MM.1S (cell line): ENCODE results near the gene RAB24.

Experiments
- DNase-seq: peaks from one replicate; pipeline ENCODE4 v3.0.0-alpha.2; 2015
- H2AFZ ChIP-seq: fragments of 300-600 bp; sonication (generic); 2 replicates; pipeline ENCODE4 v1.6.0; 2016; ENCODE audit warnings: antibody characterized with exemption, low read length
- H3F3A ChIP-seq: fragments of 300-600 bp; sonication (generic); 2 replicates; pipeline ENCODE4 v1.6.1; 2016; ENCODE audit warnings: mild to moderate bottlenecking, antibody characterized with exemption, low read length, moderate library complexity, mixed read lengths; ENCODE audit not compliant: insufficient read depth
- H3K27ac ChIP-seq: fragments of 300-600 bp; sonication (generic); 2 replicates; pipeline ENCODE4 v1.5.1; 2016; ENCODE audit warnings: mild to moderate bottlenecking, low read length
- H3K27me3 ChIP-seq: fragments of 300-600 bp; sonication (generic); replicated peaks from 2 replicates; pipeline ENCODE4 v1.6.0; 2016; ENCODE audit warnings: low read length; ENCODE audit not compliant: insufficient read depth
- H3K36me3 ChIP-seq: fragments of 300-600 bp; sonication (generic); replicated peaks from 2 replicates; pipeline ENCODE4 v1.6.1; 2016; ENCODE audit warnings: mild to moderate bottlenecking, low read length, mixed read lengths; ENCODE audit not compliant: insufficient read depth
- H3K4me1 ChIP-seq: fragments of 300-600 bp; sonication (generic); 2 replicates; pipeline ENCODE4 v1.6.1; 2016; ENCODE audit warnings: low read length, mixed read lengths
- H3K4me2 ChIP-seq: fragments of 300-600 bp; sonication (generic); 2 replicates; pipeline ENCODE4 v1.6.0; 2016; ENCODE audit warnings: low read depth, low read length
- H3K4me3 ChIP-seq: fragments of 300-600 bp; sonication (generic); 2 replicates; pipeline ENCODE4 v1.5.1; 2016; ENCODE audit warnings: low read length, mixed read lengths
- H3K79me2 ChIP-seq: fragments of 300-600 bp; sonication (generic); 2 replicates; pipeline ENCODE4 v1.6.1; 2016; ENCODE audit warnings: mixed run types, low read length, mixed read lengths
- H3K9ac ChIP-seq: fragments of 300-600 bp; sonication (generic); 2 replicates; pipeline ENCODE4 v1.6.1; 2016; ENCODE audit warnings: low read length, mixed read lengths
- H3K9me2 ChIP-seq: fragments of 300-600 bp; sonication (generic); replicated peaks from 2 replicates; pipeline ENCODE4 v1.6.1; 2016; ENCODE audit warnings: mild to moderate bottlenecking, low read length, mixed read lengths; ENCODE audit not compliant: insufficient read depth
- H3K9me3 ChIP-seq: fragments of 300-600 bp; sonication (generic); replicated peaks from 2 replicates; pipeline ENCODE4 v1.6.1; 2016; ENCODE audit warnings: mild to moderate bottlenecking, low read length, mixed read lengths; ENCODE audit not compliant: insufficient read depth
- H4K20me1 ChIP-seq: fragments of 300-600 bp; sonication (generic); 2 replicates; pipeline ENCODE4 v1.6.1; 2016; ENCODE audit warnings: mild to moderate bottlenecking, low read length, moderate library complexity, mixed read lengths; ENCODE audit not compliant: insufficient read depth
- EZH2 ChIP-seq: fragments of 300-600 bp; sonication (generic); optimal IDR thresholded peaks from 2 replicates; pipeline ENCODE3; 2017; ENCODE audit warnings: low read depth, mild to moderate bottlenecking, antibody characterized with exemption, low read length, mixed read lengths
- EZH2phosphoT487 ChIP-seq: fragments of 300-600 bp; sonication (generic); IDR thresholded peaks from 2 replicates; pipeline ENCODE4 v1.6.1; 2018; ENCODE audit warnings: antibody characterized with exemption, low read length
- TF ChIP-seq, protein P1 (sequence below): fragments of 300-600 bp; sonication (generic); IDR thresholded peaks from 2 replicates; pipeline ENCODE4 v1.5.1; 2016; ENCODE audit warnings: antibody characterized with exemption, low read length, mixed read lengths

RAB24 gene

DNA sequence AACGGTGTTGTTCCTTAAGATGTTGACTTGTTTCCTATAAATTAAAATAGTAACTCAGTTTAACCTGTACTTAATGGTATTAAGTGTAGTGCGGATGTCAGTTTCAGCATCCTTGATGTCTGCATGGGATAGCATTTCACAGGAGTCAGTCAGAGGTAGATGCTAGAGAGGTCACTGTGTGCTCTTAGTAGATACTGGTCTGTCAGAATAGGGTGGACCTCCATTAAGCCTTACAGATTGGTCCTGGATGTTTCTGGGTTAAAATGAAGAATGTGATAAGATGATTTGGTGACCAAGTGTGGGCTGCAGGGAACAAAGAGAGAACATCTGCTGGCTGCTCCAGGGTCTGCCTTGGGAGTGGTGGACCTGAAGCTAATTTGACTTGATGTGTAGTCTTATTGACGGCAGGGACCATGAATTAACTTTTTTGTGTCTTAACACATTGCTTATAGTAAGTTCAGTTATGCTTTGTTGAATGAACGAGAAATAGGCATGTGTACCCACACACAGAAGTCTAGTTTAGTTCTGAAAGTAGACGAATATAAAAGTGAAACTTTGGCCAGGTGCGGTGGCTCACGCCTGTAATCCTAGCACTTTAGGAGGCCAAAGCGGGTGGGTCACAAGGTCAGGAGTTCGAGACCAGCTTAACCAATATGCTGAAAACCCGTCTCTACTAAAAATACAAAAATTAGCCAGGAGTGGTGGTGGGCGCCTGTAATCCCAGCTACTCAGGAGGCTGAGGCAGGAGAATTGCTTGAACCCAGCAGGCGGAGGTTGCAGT lies 12.5 kb downstream of the RAB24 start:
- H3K4me3 ChIP-seq: peak overlapping the region; percentile 13
- peaks cover 28% of the 10 kb centered on the region for H3K4me1 ChIP-seq
- no peak overlapping the region for H2AFZ ChIP-seq
- no peaks in the 10 kb centered on the region for H3K9me2 ChIP-seq
- no peaks in the 10 kb centered on the region; the same call in 1 of the 2 replicates for H3K79me2 ChIP-seq
- no peaks in the 10 kb centered on the region; the same call in 1 of the 2 replicates for H3K36me3 ChIP-seq
- peak overlapping the region; percentile 26 for H3K9ac ChIP-seq
- TF ChIP-seq EZH2: no peak
- TF ChIP-seq, protein P1, sequence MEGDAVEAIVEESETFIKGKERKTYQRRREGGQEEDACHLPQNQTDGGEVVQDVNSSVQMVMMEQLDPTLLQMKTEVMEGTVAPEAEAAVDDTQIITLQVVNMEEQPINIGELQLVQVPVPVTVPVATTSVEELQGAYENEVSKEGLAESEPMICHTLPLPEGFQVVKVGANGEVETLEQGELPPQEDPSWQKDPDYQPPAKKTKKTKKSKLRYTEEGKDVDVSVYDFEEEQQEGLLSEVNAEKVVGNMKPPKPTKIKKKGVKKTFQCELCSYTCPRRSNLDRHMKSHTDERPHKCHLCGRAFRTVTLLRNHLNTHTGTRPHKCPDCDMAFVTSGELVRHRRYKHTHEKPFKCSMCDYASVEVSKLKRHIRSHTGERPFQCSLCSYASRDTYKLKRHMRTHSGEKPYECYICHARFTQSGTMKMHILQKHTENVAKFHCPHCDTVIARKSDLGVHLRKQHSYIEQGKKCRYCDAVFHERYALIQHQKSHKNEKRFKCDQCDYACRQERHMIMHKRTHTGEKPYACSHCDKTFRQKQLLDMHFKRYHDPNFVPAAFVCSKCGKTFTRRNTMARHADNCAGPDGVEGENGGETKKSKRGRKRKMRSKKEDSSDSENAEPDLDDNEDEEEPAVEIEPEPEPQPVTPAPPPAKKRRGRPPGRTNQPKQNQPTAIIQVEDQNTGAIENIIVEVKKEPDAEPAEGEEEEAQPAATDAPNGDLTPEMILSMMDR: no peak
- TF ChIP-seq EZH2phosphoT487: no peak
- no peaks in the 10 kb centered on the region for H3K27me3 ChIP-seq
- peaks cover 28% of the 10 kb centered on the region for H3F3A ChIP-seq
- H3K9me3 ChIP-seq: no peaks in the 10 kb centered on the region
- peak; percentile 93 for DNase-seq
- H3K27ac ChIP-seq: peak overlapping the region; percentile 82
- no peaks in the 10 kb centered on the region for H4K20me1 ChIP-seq
- peak overlapping the region; percentile 62 for H3K4me2 ChIP-seq

DNA sequence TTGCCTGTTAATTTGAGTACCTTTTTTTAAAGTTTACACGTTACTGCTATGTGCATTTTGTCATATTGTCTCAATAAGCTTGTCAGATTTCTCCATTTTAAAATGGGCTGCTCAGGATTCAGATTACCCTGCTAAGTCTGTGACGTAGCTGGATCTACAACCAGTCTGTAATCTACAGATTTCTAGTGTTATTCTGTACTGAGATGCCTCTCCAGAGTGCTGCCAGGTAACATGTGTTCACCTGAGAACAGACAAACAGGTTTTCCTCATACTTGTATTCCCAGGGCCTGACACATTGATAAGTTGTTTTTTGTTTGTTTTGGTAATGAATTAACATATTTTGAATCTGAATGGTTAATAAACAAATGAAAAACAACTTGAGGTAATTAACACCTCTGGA lies 15.3 kb downstream of the RAB24 start:
- Histone ChIP-seq H3K9ac (no peak overlapping the region), H2AFZ (no peak overlapping the region), H3K4me3 (no peak overlapping the region), H4K20me1 (no peaks in the 10 kb centered on the region), H3K9me2 (no peaks in the 10 kb centered on the region), H3K79me2 (no peaks in the 10 kb centered on the region), H3K4me1 (peaks cover 22% of the 10 kb centered on the region), H3K4me2 (no peak overlapping the region), H3F3A (peaks cover 28% of the 10 kb centered on the region), H3K36me3 (no peaks in the 10 kb centered on the region), H3K27ac (no peak overlapping the region), H3K27me3 (no peaks in the 10 kb centered on the region), H3K9me3 (no peaks in the 10 kb centered on the region)
- no peak for DNase-seq
- no peak for TF ChIP-seq EZH2
- no peak for TF ChIP-seq EZH2phosphoT487
- TF ChIP-seq, protein P1: no peak

DNA sequence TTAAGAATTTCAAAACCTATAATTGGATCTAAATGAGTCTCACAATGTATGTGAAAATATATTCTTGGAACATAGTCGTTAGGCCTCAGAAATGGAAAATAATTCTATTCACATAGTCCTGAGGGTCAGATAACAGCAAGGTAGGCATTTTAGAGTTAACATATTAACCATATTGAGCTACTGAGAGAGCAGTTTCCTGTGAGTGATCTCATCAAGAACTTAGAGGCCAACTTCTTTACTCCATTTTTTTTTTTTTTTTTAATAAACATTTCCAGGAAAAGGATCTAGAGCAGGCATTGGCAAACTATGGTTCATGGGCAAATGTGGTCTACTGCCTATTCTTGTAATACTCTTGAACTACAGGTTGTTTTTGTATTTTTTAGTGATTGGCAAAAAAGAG lies 26.6 kb downstream of the RAB24 start:
- no peaks in the 10 kb centered on the region for H3K4me1 ChIP-seq
- no peak overlapping the region for H3K4me3 ChIP-seq
- 0 out of 2 replicates have a peak, but pooled peaks cover 3% of the 10 kb centered on the region for H3K36me3 ChIP-seq
- H3K27me3 ChIP-seq: no peaks in the 10 kb centered on the region
- no peak overlapping the region for H3K9ac ChIP-seq
- no peaks in the 10 kb centered on the region for H3K79me2 ChIP-seq
- H4K20me1 ChIP-seq: no peaks in the 10 kb centered on the region
- peaks cover 4% of the 10 kb centered on the region; the same call in 1 of the 2 replicates for H3F3A ChIP-seq
- TF ChIP-seq, protein P1: no peak
- TF ChIP-seq EZH2phosphoT487 (no peak), EZH2 (no peak)
- no peaks in the 10 kb centered on the region for H3K9me2 ChIP-seq
- H3K27ac ChIP-seq: no peak overlapping the region
- no peak overlapping the region for H2AFZ ChIP-seq
- no peak overlapping the region for H3K4me2 ChIP-seq
- no peaks in the 10 kb centered on the region for H3K9me3 ChIP-seq
- DNase-seq: no peak
